ENCODE results near the gene CCDC170. TPM values are rescaled to one million over a fixed set of nuclear protein-coding genes. Genes with fewer than 3 reads are reported as not detected.

CCDC170 gene
- total and polyA plus RNA-seq, 2 of the 8 experiments (the other 6 are each of a cell fraction or from before 2014, with no cell fraction given): 0.06 to 0.09 TPM

GRCh38 chr6:151585741-151586140, 91.9 kb downstream of the CCDC170 start:
- Histone ChIP-seq H3K79me2 (ENCODE audit: control insufficient read depth in 1 of 2, insufficient read depth in 2 of 2, low read length in 2 of 2) (no peaks in the 10 kb centered on the region), H3K4me2 (ENCODE audit: insufficient read depth in 1 of 2, low read depth in 2 of 2, low read length in 2 of 2) (no peak overlapping the region), H3K36me3 (ENCODE audit: control insufficient read depth in 2 of 4, insufficient read depth in 4 of 4, low read length in 3 of 4) (no peaks in the 10 kb centered on the region), H3K56ac (replicated peaks; ENCODE audit: insufficient read length, low read depth, low read length) (no peak overlapping the region), H3K23ac (ENCODE audit: insufficient read length) (no peak overlapping the region), H3K9ac (replicated peaks in 1 of 4; ENCODE audit: extremely low read depth in 1 of 4, low read depth in 3 of 4, low read length in 3 of 4) (no peak overlapping the region), H3K4me1 (replicated peaks in 1 of 4; ENCODE audit: control insufficient read depth in 3 of 4, insufficient read depth in 4 of 4, low read length in 3 of 4) (peaks cover 0 to 4% (median 1%) of the 10 kb centered on the region in 4 experiments; a peak in 3 of 7 replicates), H3K23me2 (ENCODE audit: low read depth, low read length) (no peaks in the 10 kb centered on the region), H4K91ac (replicated peaks; ENCODE audit: insufficient read length, low read length) (no peak overlapping the region), H2BK5ac (ENCODE audit: low read depth, low read length) (no peak overlapping the region), H2BK20ac (ENCODE audit: low read length) (no peak overlapping the region), H3K9me3 (ENCODE audit: insufficient read depth in 2 of 2, low read depth in 1 of 2, low read length in 1 of 2) (peaks cover 0 to 4% of the 10 kb centered on the region in 2 experiments; a peak in 1 of 4 replicates), H2AK5ac (ENCODE audit: low read depth, low read length) (no peak overlapping the region), H2BK15ac (ENCODE audit: low read length) (no peak overlapping the region), H3K4ac (replicated peaks; ENCODE audit: insufficient read length, low read depth, low read length) (no peak overlapping the region), H3K27me3 (replicated peaks in 1 of 4; ENCODE audit: control insufficient read depth in 3 of 4, extremely low read depth in 1 of 4, insufficient read depth in 3 of 4, low read length in 3 of 4) (no peaks in the 10 kb centered on the region), H3K79me1 (ENCODE audit: low read depth, low read length) (no peaks in the 10 kb centered on the region), H2BK12ac (ENCODE audit: low read depth, low read length) (no peak overlapping the region), H4K5ac (ENCODE audit: insufficient read length, low read depth, low read length) (no peak overlapping the region), H4K20me1 (replicated peaks in 1 of 2; ENCODE audit: control insufficient read depth in 1 of 2, insufficient read depth in 2 of 2, low read length in 2 of 2) (no peaks in the 10 kb centered on the region), H3K27ac (ENCODE audit: low read depth, low read length) (no peak overlapping the region), H3K14ac (ENCODE audit: insufficient read length) (no peak overlapping the region), H3K18ac (ENCODE audit: extremely low read depth, low read length) (no peak overlapping the region), H2BK120ac (replicated peaks; ENCODE audit: low read depth, low read length) (no peak overlapping the region), H4K8ac (ENCODE audit: extremely low read depth, insufficient read depth, low read length) (no peak overlapping the region), H2AFZ (ENCODE audit: low read length) (no peak overlapping the region), H3K4me3 (ENCODE audit: extremely low read depth in 1 of 4, insufficient read depth in 2 of 4, low read depth in 3 of 4, low read length in 4 of 4) (no peak overlapping the region)
- DNase-seq (ENCODE audit: low read depth in 1 of 2, low spot score in 2 of 2): no peak
- WGBS, 2 experiments (ENCODE audit: extremely low coverage in 1 of 2, insufficient coverage in 1 of 2, insufficient read length in 1 of 2, insufficient replicate concordance in 2 of 2, low coverage in 1 of 2, low lambda C conversion rate in 2 of 2, missing lambda C conversion rate in 1 of 2): 96% methylated on average over 2 of the region's 2 CpGs; no CpG with 5 or more reads in 1 of the 2 experiments
- TF ChIP-seq RFX5 (IDR thresholded peaks at IDR 0.05; ENCODE audit: borderline replicate concordance, low read depth, low read length) (no peak), TAF1 (IDR thresholded peaks at IDR 0.05; ENCODE audit: low read depth, low read length) (no peak), ASH2L (IDR thresholded peaks at IDR 0.05; ENCODE audit: low read length) (no peak), NRF1 (IDR thresholded peaks at IDR 0.05; ENCODE audit: low read depth, low read length) (no peak)
- CTCF ChIA-PET (ENCODE audit: partially characterized antibody): interaction anchor here (1.0 kb wide), 1 partner anchor 12 kb away, joined by 4 read pairs; no protein-coding TSS in a partner anchor
- FAIRE-seq: no peak
- POLR2A ChIA-PET (ENCODE audit: partially characterized antibody): no interaction called here
